ENCODE results near the gene PRLHR.

The PRLHR gene

DNA sequence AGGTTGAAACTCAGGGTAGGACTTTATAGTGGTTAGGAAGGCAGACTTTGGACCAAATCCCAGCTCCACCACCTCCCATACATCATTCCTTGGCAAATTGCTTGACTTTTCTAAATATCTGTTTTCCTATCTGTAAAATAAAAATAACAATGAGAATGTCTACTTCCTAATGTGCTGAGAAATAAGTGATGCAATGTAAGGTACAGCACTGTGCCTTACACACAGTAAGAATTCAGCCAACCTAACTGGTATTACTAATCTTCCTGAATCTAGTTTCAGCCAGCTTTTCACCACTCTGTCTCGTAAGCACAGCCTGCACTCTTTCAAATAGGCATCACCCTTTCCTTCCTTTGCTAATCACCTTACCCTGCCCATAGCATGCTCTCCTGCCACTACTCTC is 9.7 kb downstream of the PRLHR start:
- Mint-ChIP-seq H3K27ac (no peak overlapping the region), H3K36me3 (ENCODE audit: low read depth) (no peaks in the 10 kb centered on the region), H3K9me3 (no peaks in the 10 kb centered on the region), H3K4me3 (no peak overlapping the region), H3K27me3 (ENCODE audit: low read depth, poor library complexity) (peaks cover 53% of the 10 kb centered on the region), H3K4me1 (no peaks in the 10 kb centered on the region)
- DNase-seq, result no peak
- TF ChIP-seq, protein P1, sequence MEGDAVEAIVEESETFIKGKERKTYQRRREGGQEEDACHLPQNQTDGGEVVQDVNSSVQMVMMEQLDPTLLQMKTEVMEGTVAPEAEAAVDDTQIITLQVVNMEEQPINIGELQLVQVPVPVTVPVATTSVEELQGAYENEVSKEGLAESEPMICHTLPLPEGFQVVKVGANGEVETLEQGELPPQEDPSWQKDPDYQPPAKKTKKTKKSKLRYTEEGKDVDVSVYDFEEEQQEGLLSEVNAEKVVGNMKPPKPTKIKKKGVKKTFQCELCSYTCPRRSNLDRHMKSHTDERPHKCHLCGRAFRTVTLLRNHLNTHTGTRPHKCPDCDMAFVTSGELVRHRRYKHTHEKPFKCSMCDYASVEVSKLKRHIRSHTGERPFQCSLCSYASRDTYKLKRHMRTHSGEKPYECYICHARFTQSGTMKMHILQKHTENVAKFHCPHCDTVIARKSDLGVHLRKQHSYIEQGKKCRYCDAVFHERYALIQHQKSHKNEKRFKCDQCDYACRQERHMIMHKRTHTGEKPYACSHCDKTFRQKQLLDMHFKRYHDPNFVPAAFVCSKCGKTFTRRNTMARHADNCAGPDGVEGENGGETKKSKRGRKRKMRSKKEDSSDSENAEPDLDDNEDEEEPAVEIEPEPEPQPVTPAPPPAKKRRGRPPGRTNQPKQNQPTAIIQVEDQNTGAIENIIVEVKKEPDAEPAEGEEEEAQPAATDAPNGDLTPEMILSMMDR (IDR thresholded peaks at IDR 0.05), result no peak

DNA sequence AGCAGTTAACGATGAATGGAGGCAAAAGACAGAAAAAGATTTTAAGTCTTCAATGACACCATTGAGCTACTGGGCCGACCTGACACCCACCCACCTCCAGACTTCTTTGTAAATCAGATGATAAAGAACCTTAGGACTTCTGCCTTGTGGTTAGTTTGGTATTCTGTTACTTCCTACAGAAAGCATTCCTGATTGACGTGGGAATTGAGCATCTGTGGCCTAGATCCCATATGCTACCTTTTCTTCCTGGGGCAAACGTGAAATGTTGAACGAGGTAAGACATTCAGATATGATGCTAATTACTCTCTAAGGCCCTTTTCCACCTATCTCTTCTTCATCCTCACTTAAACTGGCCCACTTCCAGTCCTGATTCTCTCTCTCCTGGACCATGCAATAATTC is 10.2 kb downstream of the PRLHR start:
- H3K4me3 Mint-ChIP-seq, result no peak overlapping the region
- DNase-seq, result no peak
- no peaks in the 10 kb centered on the region for H3K36me3 Mint-ChIP-seq (ENCODE audit: low read depth)
- H3K27me3 Mint-ChIP-seq (ENCODE audit: low read depth, poor library complexity), result peaks cover 48% of the 10 kb centered on the region
- H3K9me3 Mint-ChIP-seq, result no peaks in the 10 kb centered on the region
- no peak overlapping the region for H3K27ac Mint-ChIP-seq
- H3K4me1 Mint-ChIP-seq, result no peaks in the 10 kb centered on the region
- TF ChIP-seq, protein P1 (IDR thresholded peaks at IDR 0.05), result no peak

DNA sequence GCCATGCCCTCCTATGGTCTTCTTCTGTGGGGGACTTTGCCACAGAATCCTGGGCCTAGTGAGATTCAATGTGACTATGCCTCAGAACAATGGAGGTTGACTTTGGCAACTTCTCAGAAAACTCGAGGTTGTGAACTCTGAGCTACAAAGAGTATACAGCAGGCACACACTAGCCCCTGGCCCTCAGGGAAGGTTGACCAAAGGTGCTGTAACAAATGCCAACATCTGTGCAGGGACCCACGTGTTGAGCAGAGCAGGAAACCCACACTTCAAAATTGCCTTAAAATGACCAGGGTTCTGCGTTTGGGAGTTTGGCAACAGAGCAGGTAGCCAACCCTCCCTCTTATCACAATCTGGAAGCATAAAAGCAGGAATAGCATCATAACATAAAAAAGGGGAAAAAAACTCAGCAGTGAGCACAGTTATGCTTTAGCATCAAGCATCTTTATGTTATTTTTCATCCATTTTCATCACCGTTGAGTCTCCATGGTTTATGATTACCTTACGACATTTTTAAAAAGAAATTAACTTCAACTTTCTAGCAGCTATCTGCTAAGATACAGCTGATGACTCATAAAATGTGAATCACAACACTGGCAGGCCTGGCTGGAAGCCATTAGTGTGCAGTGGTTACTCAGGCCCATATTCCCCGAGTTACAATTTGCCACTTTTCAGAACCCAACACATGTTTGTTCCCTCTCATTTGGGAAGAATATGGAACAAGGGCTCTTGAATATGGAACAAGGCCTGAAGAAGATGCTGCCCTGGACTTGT is 11.1 kb downstream of the PRLHR start:
- Mint-ChIP-seq H3K27me3 (ENCODE audit: low read depth, poor library complexity) (peaks cover 39% of the 10 kb centered on the region), H3K27ac (no peak overlapping the region), H3K4me3 (no peak overlapping the region), H3K4me1 (no peaks in the 10 kb centered on the region), H3K36me3 (ENCODE audit: low read depth) (no peaks in the 10 kb centered on the region), H3K9me3 (no peaks in the 10 kb centered on the region)
- no peak for DNase-seq
- TF ChIP-seq, protein P1 (IDR thresholded peaks at IDR 0.05), result no peak

DNA sequence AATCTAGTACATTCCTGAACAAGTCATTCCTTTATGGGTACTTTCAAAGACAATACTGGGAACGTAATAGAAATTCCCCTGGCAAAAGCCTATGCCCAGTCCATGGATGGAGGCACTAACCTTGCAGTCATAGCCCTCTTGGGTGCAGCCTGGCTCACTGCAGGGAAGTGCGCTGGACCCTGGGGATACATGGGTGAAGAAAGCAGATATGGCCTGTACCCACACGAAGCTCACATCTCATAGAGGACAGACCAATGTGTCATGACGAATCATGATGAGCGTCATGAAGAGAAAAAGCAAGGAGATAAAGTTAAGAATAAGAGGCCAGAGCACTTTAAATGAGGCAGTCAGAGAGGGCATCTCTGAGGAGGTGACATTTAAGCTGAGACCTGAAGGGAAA is 11.8 kb downstream of the PRLHR start:
- H3K36me3 Mint-ChIP-seq (ENCODE audit: low read depth), result no peaks in the 10 kb centered on the region
- H3K27ac Mint-ChIP-seq, result no peak overlapping the region
- H3K27me3 Mint-ChIP-seq (ENCODE audit: low read depth, poor library complexity), result peaks cover 33% of the 10 kb centered on the region
- no peaks in the 10 kb centered on the region for H3K9me3 Mint-ChIP-seq
- DNase-seq, result no peak
- no peaks in the 10 kb centered on the region for H3K4me1 Mint-ChIP-seq
- H3K4me3 Mint-ChIP-seq, result no peak overlapping the region
- TF ChIP-seq, protein P1 (IDR thresholded peaks at IDR 0.05), result no peak

DNA sequence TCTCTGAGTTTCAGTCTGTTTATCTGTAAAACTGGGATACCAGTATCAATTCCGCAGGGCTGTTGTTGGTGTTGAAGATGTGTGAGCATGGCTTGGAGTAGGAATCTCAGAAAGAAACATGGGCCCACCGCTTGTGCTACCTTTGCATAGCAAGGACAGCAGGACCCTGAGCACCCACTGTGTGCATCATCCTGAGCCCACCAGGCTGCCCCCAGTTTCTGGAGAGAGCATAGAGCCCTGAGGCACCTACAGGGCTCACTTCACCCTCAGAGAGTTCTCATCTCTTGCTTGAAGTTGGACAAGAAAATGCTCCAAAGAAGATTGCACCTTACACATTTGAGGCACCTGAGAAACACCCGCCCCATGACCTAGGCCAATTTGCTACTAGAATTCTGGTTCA is 12.9 kb downstream of the PRLHR start:
- Mint-ChIP-seq H3K4me1 (no peaks in the 10 kb centered on the region), H3K36me3 (ENCODE audit: low read depth) (no peaks in the 10 kb centered on the region), H3K4me3 (no peak overlapping the region), H3K27me3 (ENCODE audit: low read depth, poor library complexity) (peaks cover 30% of the 10 kb centered on the region), H3K9me3 (no peaks in the 10 kb centered on the region), H3K27ac (no peak overlapping the region)
- DNase-seq, result no peak
- TF ChIP-seq, protein P1 (IDR thresholded peaks at IDR 0.05), result no peak

DNA sequence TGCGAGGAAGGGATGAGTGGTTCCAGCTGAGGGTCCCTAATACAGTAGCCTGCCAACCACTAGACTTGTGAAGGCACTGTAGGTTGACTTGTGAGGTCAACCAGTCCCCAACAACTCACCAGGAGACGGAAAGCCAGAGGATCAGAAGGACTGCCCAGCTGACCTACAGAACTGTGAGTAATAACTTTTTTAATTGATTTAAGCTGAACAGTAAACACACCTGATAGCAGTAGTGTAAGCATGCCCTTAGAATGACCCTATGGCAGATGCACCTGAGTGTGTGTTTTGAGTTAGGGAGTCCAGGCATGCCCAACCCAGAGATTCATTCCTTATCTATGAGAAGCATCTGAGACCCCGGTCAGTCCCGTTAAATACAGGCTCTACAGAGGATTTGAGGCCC is 14.1 kb downstream of the PRLHR start:
- Mint-ChIP-seq H3K27ac (no peak overlapping the region), H3K4me1 (no peaks in the 10 kb centered on the region), H3K27me3 (ENCODE audit: low read depth, poor library complexity) (peaks cover 34% of the 10 kb centered on the region), H3K9me3 (no peaks in the 10 kb centered on the region), H3K36me3 (ENCODE audit: low read depth) (no peaks in the 10 kb centered on the region), H3K4me3 (no peak overlapping the region)
- DNase-seq, result no peak
- TF ChIP-seq, protein P1 (IDR thresholded peaks at IDR 0.05), result no peak

All from nephron progenitor cell (in vitro differentiated cells).